Measurements from ENCODE around the gene HTR4. TPM values are rescaled to one million over a fixed set of nuclear protein-coding genes. Genes with fewer than 3 reads are reported as not detected.

Gene HTR4
- total RNA-seq, 1 donor from 2014 or later: 0.99 TPM

DNA sequence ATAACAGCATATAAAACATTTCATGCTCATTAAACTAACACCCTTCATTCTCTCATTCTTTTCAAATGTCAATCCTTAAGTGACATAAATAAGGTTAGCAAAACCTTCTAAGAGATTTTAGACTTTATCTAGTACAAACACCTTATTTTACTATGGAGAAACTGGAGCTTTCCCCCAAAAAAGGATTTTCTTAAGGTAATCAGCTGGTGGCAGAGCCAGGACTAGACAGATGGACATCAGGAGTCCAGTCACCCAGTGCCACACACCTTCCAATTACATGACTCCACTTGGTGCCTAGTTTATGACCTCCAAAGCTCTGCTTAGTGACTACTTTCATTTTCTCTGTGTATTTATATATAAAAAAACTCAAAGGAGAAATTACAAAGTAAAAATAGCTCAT, 70.2 kb downstream of the HTR4 start:
- Histone ChIP-seq H3K4me1 (no peaks in the 10 kb centered on the region), H3K4me3 (no peak overlapping the region), H3K36me3 (no peaks in the 10 kb centered on the region), H3K27ac (replicated peaks) (no peak overlapping the region), H3K9me3 (replicated peaks) (peaks cover 14% of the 10 kb centered on the region), H3K27me3 (ENCODE audit: low read depth) (no peaks in the 10 kb centered on the region)
- TF ChIP-seq, protein P1, sequence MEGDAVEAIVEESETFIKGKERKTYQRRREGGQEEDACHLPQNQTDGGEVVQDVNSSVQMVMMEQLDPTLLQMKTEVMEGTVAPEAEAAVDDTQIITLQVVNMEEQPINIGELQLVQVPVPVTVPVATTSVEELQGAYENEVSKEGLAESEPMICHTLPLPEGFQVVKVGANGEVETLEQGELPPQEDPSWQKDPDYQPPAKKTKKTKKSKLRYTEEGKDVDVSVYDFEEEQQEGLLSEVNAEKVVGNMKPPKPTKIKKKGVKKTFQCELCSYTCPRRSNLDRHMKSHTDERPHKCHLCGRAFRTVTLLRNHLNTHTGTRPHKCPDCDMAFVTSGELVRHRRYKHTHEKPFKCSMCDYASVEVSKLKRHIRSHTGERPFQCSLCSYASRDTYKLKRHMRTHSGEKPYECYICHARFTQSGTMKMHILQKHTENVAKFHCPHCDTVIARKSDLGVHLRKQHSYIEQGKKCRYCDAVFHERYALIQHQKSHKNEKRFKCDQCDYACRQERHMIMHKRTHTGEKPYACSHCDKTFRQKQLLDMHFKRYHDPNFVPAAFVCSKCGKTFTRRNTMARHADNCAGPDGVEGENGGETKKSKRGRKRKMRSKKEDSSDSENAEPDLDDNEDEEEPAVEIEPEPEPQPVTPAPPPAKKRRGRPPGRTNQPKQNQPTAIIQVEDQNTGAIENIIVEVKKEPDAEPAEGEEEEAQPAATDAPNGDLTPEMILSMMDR (IDR thresholded peaks at IDR 0.05; ENCODE audit: borderline replicate concordance): no peak
- DNase-seq: no peak
- intact Hi-C loops (cut with micrococcal nuclease): no loop called here

DNA sequence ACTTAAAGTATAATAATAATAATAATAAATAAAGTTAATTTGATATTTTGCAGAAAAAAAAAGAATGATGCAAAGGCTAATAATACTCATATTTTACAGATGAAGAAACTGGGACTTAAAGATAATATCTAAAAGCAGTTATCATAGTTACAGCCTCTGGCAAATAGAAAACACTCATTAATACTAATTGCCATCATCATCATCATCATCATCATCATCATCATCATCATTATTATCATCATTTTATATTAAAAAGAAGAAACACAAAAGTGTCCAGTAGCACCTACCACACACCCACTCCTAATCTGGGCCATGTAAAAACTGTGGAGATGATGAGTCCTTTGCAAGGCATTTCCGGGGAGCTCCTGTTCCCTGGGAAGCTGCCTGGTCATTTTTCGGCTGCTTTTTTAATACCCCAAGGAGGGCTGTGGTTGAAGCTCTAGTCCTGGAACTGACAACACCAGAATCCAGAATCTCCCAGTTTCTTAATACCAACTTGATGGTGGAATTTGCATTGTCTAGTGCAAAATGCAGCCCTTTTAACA, 70.8 kb downstream of the HTR4 start:
- no peaks in the 10 kb centered on the region for H3K36me3 ChIP-seq
- H3K9me3 ChIP-seq (replicated peaks): peaks cover 15% of the 10 kb centered on the region
- TF ChIP-seq, protein P1 (IDR thresholded peaks at IDR 0.05; ENCODE audit: borderline replicate concordance): no peak
- intact Hi-C loops (cut with micrococcal nuclease): no loop called here
- no peak overlapping the region for H3K27ac ChIP-seq (replicated peaks)
- no peak for DNase-seq
- no peaks in the 10 kb centered on the region for H3K27me3 ChIP-seq (ENCODE audit: low read depth)
- H3K4me1 ChIP-seq: no peaks in the 10 kb centered on the region
- H3K4me3 ChIP-seq: no peak overlapping the region

DNA sequence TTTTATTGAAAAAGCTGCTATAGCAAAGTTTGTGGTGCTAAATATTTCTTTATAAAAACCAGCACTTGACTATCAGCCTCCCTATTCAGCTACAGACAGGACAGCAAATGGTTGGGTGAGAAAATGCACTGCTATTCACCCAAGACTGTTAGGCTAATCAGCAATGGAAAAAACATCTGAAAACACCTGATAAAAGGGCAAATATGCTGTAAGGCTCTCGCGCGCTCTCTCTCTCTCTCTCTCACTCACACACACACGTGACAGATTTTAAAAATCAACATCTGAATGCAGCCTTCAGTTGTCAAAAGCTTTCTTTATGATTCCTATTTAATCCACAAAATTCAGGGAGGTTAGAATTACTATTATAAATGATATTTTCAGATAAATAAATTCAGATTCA, 80.2 kb downstream of the HTR4 start:
- Histone ChIP-seq H3K27me3 (ENCODE audit: low read depth) (no peaks in the 10 kb centered on the region), H3K4me1 (peaks cover 9% of the 10 kb centered on the region), H3K4me3 (no peak overlapping the region), H3K27ac (replicated peaks) (no peak overlapping the region), H3K36me3 (no peaks in the 10 kb centered on the region), H3K9me3 (replicated peaks) (peaks cover 2% of the 10 kb centered on the region)
- TF ChIP-seq, protein P1 (IDR thresholded peaks at IDR 0.05; ENCODE audit: borderline replicate concordance): no peak
- DNase-seq: no peak
- intact Hi-C loops (cut with micrococcal nuclease): no loop called here

DNA sequence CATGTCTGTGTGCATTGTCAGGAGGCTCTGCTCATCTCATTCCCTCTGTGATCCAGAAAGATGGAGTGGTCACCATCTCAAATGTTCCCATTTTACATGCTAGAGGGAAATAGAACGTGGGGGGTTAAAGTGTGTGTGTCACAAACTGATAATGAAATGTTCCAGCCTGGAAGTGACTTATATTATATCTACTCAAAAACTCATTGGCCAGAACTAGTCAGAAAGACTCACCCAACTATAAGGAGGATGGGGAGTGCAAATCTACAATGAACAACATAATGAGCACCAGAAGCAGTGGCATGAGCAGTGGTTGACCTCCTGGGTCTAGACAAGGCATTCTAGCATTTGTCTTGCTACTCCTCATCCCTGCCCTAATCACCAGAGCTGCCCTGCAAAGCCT, 81.0 kb downstream of the HTR4 start:
- peaks cover 9% of the 10 kb centered on the region for H3K4me1 ChIP-seq
- TF ChIP-seq, protein P1 (IDR thresholded peaks at IDR 0.05; ENCODE audit: borderline replicate concordance): no peak
- intact Hi-C loops (cut with micrococcal nuclease): no loop called here
- no peaks in the 10 kb centered on the region for H3K9me3 ChIP-seq (replicated peaks)
- no peak overlapping the region for H3K4me3 ChIP-seq
- no peaks in the 10 kb centered on the region for H3K27me3 ChIP-seq (ENCODE audit: low read depth)
- no peaks in the 10 kb centered on the region for H3K36me3 ChIP-seq
- DNase-seq: no peak
- no peak overlapping the region for H3K27ac ChIP-seq (replicated peaks)

DNA sequence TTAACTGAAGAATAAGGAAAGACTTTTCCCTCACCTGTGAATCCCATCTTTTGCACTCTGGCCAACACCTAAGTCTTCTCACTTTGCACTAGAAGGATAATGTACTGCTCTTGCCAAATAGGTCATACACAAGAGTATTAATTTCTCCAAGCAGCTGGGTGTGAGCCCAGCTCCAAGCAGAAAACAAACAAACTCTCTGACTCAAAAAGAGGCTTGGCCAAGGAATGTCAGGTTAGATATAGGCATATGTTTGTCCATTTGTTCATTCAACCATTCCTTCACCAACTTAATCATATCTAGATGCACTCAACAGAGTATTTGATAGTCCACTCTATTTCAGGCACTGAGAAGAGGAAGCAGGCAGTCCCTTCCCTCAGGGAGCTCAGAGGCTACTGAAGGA, 84.4 kb downstream of the HTR4 start:
- H3K9me3 ChIP-seq (replicated peaks): no peaks in the 10 kb centered on the region
- TF ChIP-seq, protein P1 (IDR thresholded peaks at IDR 0.05; ENCODE audit: borderline replicate concordance): no peak
- intact Hi-C loops (cut with micrococcal nuclease): no loop called here
- H3K36me3 ChIP-seq: no peaks in the 10 kb centered on the region
- H3K4me3 ChIP-seq: no peak overlapping the region
- DNase-seq: no peak
- H3K27ac ChIP-seq (replicated peaks): no peak overlapping the region
- no peaks in the 10 kb centered on the region for H3K27me3 ChIP-seq (ENCODE audit: low read depth)
- H3K4me1 ChIP-seq: peaks cover 14% of the 10 kb centered on the region

All from left ventricle myocardium inferior (tissue), 1 donor.